Activated CD8-positive, alpha-beta memory T cell treated with anti-CD3 and anti-CD28 coated beads, Interleukin-2, amount 50 U/mL, for 24 hours (primary cell): ENCODE data around the gene SLC44A3.

Source experiments
- DNase-seq: peaks from one replicate; pipeline ENCODE4 v3.0.0-alpha.2; 2020; ENCODE audit errors: extremely low read depth

SLC44A3 gene

GRCh38 chr1:94819945-94820746 is at the start of gene SLC44A3:
Gene SLC44A3 (plus strand): TSS chr1:94820357. CDS start chr1:94820452, 95 bp downstream.
- no peak for DNase-seq

GRCh38 chr1:94772230-94772641 is 47.9 kb upstream of the SLC44A3 start:
- no peak for DNase-seq

GRCh38 chr1:94772845-94773244 is 47.3 kb upstream of the SLC44A3 start:
- DNase-seq = no peak

- DNase-seq = no peak
Observed at GRCh38 chr1:94773296-94773809, 46.8 kb upstream of the SLC44A3 start.

- no peak for DNase-seq
Observed at GRCh38 chr1:94773931-94774422, 46.2 kb upstream of the SLC44A3 start.

- no peak for DNase-seq
Observed at GRCh38 chr1:94776474-94776873, 43.7 kb upstream of the SLC44A3 start.

- DNase-seq = no peak
Observed at GRCh38 chr1:94777281-94777680, 42.9 kb upstream of the SLC44A3 start.

GRCh38 chr1:94778808-94779207 is 41.3 kb upstream of the SLC44A3 start:
- no peak for DNase-seq

GRCh38 chr1:94783342-94784189 is 36.6 kb upstream of the SLC44A3 start:
- DNase-seq = no peak

GRCh38 chr1:94784190-94784515 is 36.0 kb upstream of the SLC44A3 start:
- no peak for DNase-seq

GRCh38 chr1:94787691-94788090 is 32.5 kb upstream of the SLC44A3 start:
- DNase-seq = no peak

- DNase-seq = no peak
Observed at GRCh38 chr1:94790246-94790645, 29.9 kb upstream of the SLC44A3 start.

GRCh38 chr1:94790670-94791069 is 29.5 kb upstream of the SLC44A3 start:
- DNase-seq = no peak

GRCh38 chr1:94792473-94793295 is 27.5 kb upstream of the SLC44A3 start:
- no peak for DNase-seq

GRCh38 chr1:94793296-94793656 is 26.9 kb upstream of the SLC44A3 start:
- no peak for DNase-seq

GRCh38 chr1:94795434-94795833 is 24.7 kb upstream of the SLC44A3 start:
- DNase-seq = no peak

- no peak for DNase-seq
Observed at GRCh38 chr1:94796266-94796665, 23.9 kb upstream of the SLC44A3 start.

- DNase-seq = no peak
Observed at GRCh38 chr1:94797291-94797690, 22.9 kb upstream of the SLC44A3 start.

GRCh38 chr1:94798054-94798453 is 22.1 kb upstream of the SLC44A3 start:
- no peak for DNase-seq

- no peak for DNase-seq
Observed at GRCh38 chr1:94798462-94798861, 21.7 kb upstream of the SLC44A3 start.

GRCh38 chr1:94799206-94799605 is 21.0 kb upstream of the SLC44A3 start:
- no peak for DNase-seq
